Measurements from ENCODE around the gene TAS1R3. TPM values are rescaled to one million over a fixed set of nuclear protein-coding genes. Genes with fewer than 3 reads are reported as not detected.

Gene TAS1R3
- total RNA-seq, 4 donors from 2014 or later, result 0.13 to 0.57 (median 0.30) TPM

DNA sequence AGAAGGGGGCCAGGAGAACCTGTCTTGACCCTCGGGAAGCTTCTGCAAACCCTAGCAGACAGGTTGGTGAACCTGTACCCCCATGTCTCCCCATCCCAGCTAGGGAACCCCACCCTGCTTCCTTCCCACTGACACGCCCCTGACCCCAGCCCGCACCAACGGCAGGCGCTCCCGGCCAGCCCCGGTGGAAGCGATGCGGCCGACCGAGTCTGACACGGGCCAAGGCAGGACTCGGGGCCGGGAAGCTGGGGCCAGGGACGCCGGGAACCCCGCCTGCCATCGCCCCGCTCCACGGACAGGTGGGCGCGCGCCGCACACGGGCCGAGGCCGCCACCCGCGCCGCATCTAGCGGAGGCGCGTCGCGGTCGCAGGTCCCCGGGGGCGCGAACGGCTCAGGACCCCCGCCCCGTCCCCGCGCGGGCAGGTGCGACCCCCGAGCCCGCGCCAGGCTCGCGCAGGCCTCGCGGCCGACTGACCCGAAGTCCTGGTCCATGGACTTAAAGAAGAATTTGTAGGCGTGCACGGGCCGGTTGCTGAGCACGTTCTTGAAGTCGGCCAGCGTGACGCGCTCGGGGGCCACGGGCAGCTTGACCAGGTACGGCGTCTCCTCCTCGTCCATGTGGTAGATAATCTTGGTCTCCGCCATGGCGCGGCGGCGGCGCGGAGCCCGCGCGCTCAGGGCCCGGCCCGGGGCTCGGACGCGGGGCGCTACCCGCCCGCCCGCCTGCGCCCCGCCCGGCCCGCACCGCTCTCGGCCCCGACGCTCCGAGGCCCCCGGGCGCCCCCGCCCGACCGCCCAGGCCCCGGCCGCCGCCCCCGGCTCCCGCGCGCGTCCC, 17.6 kb downstream of the TAS1R3 start:
- intact Hi-C loops (cut with DNase I), result no loop called here

DNA sequence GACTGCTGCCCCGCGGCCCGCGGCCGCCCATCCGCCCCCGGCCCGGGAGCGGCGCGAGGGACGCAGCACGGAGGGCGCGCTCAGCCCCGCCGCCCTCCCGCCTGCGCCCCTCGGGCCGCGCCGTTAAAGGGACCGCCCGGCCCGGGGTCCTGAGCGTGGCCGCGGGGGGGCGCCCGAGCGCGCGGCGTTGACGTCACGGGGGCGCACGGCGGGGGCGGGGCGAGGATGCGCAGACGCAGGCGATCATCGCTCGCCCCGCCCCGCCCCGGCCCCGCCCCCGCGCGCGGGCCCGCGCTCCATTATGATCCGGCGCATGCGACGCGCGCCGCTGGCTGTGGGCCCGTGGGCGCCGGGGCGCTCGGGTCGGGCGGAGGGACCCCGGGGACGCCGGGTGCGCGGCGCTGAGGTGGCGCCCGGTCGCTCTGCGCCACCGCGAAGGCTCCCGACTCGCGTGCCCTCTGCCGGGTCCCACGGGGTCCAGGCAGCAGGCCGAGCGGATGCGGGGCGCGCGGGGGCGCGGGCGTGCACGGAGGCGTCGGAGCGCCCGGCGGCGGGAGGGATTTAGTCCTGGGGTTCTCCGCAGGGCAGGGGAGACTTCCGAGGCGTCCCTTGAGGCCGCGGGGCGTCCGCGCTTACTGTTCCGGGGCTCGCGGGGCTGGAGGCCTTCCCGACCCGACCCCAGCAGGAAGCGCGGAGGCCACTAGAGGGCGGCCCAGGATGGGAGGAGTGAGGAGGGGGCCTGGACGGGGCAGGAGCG, 18.4 kb downstream of the TAS1R3 start, which contains the start of gene DVL1:
Gene DVL1 (minus strand): TSS at position 163 of the 757 bp plus-strand sequence. CDS start 353 bp downstream, outside the sequence.
- Histone ChIP-seq H3K4me1 (peaks cover 63 to 74% (median 63%) of the 10 kb centered on the region in 3 donors), H3K27ac (peak within 1 kb of the TSS; percentile 92 to 95 (median 94)), H3K27me3 (peaks cover 0 to 26% (median 6%) of the 10 kb centered on the region in 4 donors), H3K36me3 (peaks cover 0 to 21% (median 0%) of the 10 kb centered on the region in 3 donors), H3K4me3 (peak within 1 kb of the TSS; percentile 62 to 96 (median 86)), H3K9me3 (no peaks in the 10 kb centered on the region)
- TF ChIP-seq, protein P1, sequence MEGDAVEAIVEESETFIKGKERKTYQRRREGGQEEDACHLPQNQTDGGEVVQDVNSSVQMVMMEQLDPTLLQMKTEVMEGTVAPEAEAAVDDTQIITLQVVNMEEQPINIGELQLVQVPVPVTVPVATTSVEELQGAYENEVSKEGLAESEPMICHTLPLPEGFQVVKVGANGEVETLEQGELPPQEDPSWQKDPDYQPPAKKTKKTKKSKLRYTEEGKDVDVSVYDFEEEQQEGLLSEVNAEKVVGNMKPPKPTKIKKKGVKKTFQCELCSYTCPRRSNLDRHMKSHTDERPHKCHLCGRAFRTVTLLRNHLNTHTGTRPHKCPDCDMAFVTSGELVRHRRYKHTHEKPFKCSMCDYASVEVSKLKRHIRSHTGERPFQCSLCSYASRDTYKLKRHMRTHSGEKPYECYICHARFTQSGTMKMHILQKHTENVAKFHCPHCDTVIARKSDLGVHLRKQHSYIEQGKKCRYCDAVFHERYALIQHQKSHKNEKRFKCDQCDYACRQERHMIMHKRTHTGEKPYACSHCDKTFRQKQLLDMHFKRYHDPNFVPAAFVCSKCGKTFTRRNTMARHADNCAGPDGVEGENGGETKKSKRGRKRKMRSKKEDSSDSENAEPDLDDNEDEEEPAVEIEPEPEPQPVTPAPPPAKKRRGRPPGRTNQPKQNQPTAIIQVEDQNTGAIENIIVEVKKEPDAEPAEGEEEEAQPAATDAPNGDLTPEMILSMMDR (IDR thresholded peaks at IDR 0.05), result peak in 5 of 6 experiments; percentile 39 to 67 (median 53)
- TF ChIP-seq POLR2A (IDR thresholded peaks at IDR 0.05), result peak in 2 of 4 donors; percentile 20 to 53
- DNase-seq, result no peak
- WGBS, 2 donors, result 0% methylated on average over 12 of the region's 122 CpGs; no CpG with 5 or more reads in 1 of the 2 donors
- intact Hi-C loops (cut with DNase I), result no loop called here

More for the DNA sequence above, 17.6 kb downstream of the TAS1R3 start:
- DNase-seq, result no peak
- Histone ChIP-seq H3K27me3 (peaks cover 0 to 18% (median 2%) of the 10 kb centered on the region in 4 donors), H3K9me3 (no peaks in the 10 kb centered on the region), H3K27ac (peak overlapping the region; percentile 92 to 95 (median 94)), H3K36me3 (peaks cover 0 to 20% (median 0%) of the 10 kb centered on the region in 3 donors), H3K4me3 (peak overlapping the region; percentile 62 to 96 (median 84)), H3K4me1 (peaks cover 59 to 74% (median 62%) of the 10 kb centered on the region in 3 donors)
- WGBS, 2 donors, result 0% methylated on average over 1 of the region's 109 CpGs; no CpG with 5 or more reads in 1 of the 2 donors
- no peak for TF ChIP-seq POLR2A (IDR thresholded peaks at IDR 0.05)
- TF ChIP-seq, protein P1 (IDR thresholded peaks at IDR 0.05), result no peak

DNA sequence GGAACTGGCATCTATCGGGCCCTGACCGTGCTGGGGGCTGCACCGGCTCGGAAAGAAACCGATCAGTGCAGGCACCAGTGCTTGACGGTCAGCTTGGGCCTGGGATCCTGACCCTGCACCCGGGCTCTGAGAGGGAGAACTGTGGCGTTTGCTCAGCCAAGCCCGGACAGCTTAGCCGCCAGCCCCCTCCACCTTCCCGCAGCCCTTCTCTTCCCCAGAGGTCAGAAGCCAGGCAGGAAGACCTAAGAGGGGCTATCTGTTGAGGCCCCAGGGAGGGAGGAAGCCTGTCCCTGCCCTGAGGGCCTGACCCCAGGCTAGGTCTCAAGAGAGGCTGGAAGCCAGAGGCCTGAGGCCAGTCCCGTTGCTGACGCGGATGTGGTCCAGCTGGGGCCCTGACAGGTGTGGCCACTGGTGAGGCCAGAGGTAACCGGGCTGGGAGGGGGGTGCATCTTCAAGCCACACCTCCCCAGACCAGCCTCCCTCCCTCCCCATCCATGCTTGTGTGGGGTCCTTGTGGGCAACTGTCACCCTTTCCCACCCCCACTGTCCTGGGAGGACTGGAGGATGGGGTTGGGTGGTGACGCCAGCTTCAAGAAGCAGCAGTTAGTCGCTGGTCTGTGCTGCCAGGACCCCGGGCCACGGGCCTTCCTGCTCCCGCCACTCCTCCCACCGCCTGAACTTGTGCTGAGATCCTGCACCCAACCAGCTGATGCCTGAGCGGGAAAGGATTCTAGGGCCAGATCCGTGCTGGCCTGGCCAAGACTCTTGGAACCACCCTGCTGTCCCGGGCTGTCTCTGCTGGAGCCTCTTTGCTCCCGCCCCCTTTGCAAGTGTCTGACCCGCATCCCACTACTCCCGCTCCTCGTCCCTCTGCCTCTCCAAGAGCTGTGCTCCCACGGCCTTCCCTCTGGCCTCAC, 20.7 kb downstream of the TAS1R3 start:
- peaks cover 50 to 74% (median 62%) of the 10 kb centered on the region in 3 donors for H3K4me1 ChIP-seq
- TF ChIP-seq POLR2A (IDR thresholded peaks at IDR 0.05), result no peak
- TF ChIP-seq, protein P1 (IDR thresholded peaks at IDR 0.05), result no peak
- H3K36me3 ChIP-seq, result peaks cover 0 to 23% (median 0%) of the 10 kb centered on the region in 3 donors
- intact Hi-C loops (cut with DNase I), result no loop called here
- H3K27ac ChIP-seq, result peak overlapping the region in 3 of 4 donors; percentile 41 to 76 (median 53)
- H3K27me3 ChIP-seq, result peaks cover 0 to 49% (median 12%) of the 10 kb centered on the region in 4 donors
- peak overlapping the region in 2 of 4 donors; percentile 22 to 32 for H3K4me3 ChIP-seq
- DNase-seq, result no peak
- no peaks in the 10 kb centered on the region for H3K9me3 ChIP-seq
- 33 to 57% methylated on average over 9 to 19 of the region's 29 CpGs for WGBS, 2 donors

DNA sequence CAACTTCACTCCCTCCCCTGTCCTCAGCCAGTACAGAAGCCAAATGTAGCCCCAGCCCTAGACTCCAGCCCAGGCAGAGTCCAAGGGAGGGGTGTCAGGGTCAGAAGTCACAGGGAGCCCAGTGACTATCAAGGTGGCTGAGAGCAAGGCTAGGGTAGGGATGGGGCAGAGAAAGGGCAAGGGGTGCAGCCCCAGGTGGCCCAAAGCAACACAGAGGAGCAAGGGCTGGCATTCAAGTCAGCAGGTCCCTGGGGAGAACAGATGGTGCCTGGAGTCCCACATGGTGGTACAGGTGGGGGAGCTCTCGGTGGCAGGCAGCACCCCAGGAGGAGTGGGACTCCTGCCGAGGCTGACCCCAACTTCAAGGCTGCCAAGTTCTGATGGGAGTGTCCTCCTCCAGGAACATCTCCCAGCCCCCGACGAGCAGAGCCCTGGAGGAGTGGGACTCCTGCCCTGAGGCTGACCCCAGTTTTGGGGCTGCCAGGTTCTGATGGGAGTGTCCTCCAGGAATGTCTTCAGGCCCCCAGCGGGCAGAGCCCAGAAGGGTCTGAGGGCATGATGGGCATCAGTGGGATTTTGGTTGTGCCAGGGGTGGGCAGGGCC, 21.8 kb downstream of the TAS1R3 start:
- Histone ChIP-seq H3K4me3 (no peak overlapping the region), H3K36me3 (peaks cover 0 to 23% (median 0%) of the 10 kb centered on the region in 3 donors), H3K27ac (peak overlapping the region in 1 of 4 donors; percentile 76), H3K4me1 (peaks cover 39 to 74% (median 56%) of the 10 kb centered on the region in 3 donors), H3K27me3 (peaks cover 0 to 61% (median 12%) of the 10 kb centered on the region in 4 donors), H3K9me3 (no peaks in the 10 kb centered on the region)
- TF ChIP-seq, protein P1 (IDR thresholded peaks at IDR 0.05), result no peak
- TF ChIP-seq POLR2A (IDR thresholded peaks at IDR 0.05), result no peak
- no peak for DNase-seq
- intact Hi-C loops (cut with DNase I), result no loop called here
- 0% methylated on average over 1 of the region's 5 CpGs; no CpG with 5 or more reads in 1 of the 2 donors for WGBS, 2 donors
